Suprapubic skin (tissue), 4 donors: Measurements from ENCODE around the gene DNAH3. TPM values are rescaled to one million over a fixed set of nuclear protein-coding genes. Genes with fewer than 3 reads are reported as not detected.

Experiments
- DNase-seq, 2 donors: peaks; one replicate each; pipeline ENCODE4 v3.0.0-alpha.2; 2019; ENCODE audit warnings: low spot score in 2 of 2
- H3K27ac ChIP-seq: fragments of 200-600 bp; sonication (generic); one replicate; pipeline ENCODE4 v1.5.1; 2019
- H3K27me3 ChIP-seq: fragments of 200-600 bp; sonication (generic); one replicate; pipeline ENCODE4 v1.5.1; 2019
- H3K36me3 ChIP-seq: fragments of 200-600 bp; sonication (generic); one replicate; pipeline ENCODE4 v1.5.1; 2019
- H3K4me1 ChIP-seq: fragments of 200-600 bp; sonication (generic); one replicate; pipeline ENCODE4 v1.5.1; 2019
- H3K4me3 ChIP-seq: fragments of 200-600 bp; sonication (generic); one replicate; pipeline ENCODE4 v1.5.1; 2019; ENCODE audit warnings: mild to moderate bottlenecking
- H3K9me3 ChIP-seq: fragments of 200-600 bp; sonication (generic); one replicate; pipeline ENCODE4 v1.5.1; 2019
- EP300 ChIP-seq: sonication (generic); formaldehyde crosslinking; IDR thresholded peaks from one replicate; pipeline ENCODE4 v1.6.1; 2017; ENCODE audit warnings: antibody characterized with exemption
- POLR2A ChIP-seq, 2 donors: fragments of 450-650 bp; IDR thresholded peaks; one replicate each; pipeline ENCODE4 v1.6.1; 2017; ENCODE audit warnings: antibody characterized with exemption in 2 of 2, mild to moderate bottlenecking in 2 of 2, moderate library complexity in 2 of 2
- POLR2AphosphoS5 ChIP-seq, 3 donors: sonication (generic); formaldehyde crosslinking; IDR thresholded peaks; one replicate each; pipeline ENCODE4 v1.6.1; 2017; ENCODE audit warnings: antibody characterized with exemption in 3 of 3
- WGBS: methylation state at CpG from one replicate; pipeline ENCODE4 v1.1.5; 2018; 5-methylcytosine and 5-hydroxymethylcytosine counted together
- total RNA-seq, 4 donors: library from RNA; depleted of rRNA; stranded (reverse); fragments of >200 nt; gene quantifications; one replicate each; pipeline ENCODE4 v1.1.0, GENCODE V29; 2016
- TF ChIP-seq, protein P1 (sequence below), 2 donors: fragments of 200-600 bp in 1 of 2; fragments of 450-650 bp in 1 of 2; sonication (generic) in 1 of 2; IDR thresholded peaks; one replicate each; pipeline ENCODE4 v1.5.1; 2016 to 2019; ENCODE audit warnings: antibody characterized with exemption in 2 of 2, mild to moderate bottlenecking in 1 of 2, moderate library complexity in 1 of 2

The DNAH3 gene
- total RNA-seq, 4 donors from 2014 or later = 1.0 to 4.0 (median 1.6) TPM

DNA sequence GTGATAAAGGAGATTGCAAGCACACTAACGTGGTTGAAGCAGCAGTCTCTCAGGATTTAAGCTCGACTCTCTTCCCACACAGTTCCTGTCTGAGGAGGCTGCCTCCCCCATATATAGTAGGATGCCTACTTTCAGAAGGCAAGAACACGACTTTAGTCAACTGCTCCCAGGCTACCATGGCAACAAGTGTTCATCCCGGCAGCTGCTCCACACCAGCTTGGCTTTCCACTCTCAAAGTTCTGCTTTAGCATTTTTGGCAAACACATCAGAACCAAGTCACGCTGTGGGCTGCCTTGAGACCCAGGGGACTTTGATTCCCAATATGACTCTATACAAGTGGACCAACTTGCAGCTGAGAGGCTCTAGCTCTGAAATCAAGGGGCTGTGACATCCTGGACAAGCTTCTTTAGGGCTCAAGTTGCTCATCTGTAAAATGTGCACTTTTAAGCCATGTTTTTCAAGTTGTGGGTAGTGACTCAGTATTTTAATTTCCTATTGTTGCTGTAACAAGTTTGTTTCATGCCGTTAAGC, 44.2 kb upstream of the DNAH3 start:
- no peak overlapping the region for H3K4me3 ChIP-seq
- no peaks in the 10 kb centered on the region for H3K36me3 ChIP-seq
- TF ChIP-seq POLR2AphosphoS5 (IDR thresholded peaks at IDR 0.05) = no peak
- TF ChIP-seq, protein P1, sequence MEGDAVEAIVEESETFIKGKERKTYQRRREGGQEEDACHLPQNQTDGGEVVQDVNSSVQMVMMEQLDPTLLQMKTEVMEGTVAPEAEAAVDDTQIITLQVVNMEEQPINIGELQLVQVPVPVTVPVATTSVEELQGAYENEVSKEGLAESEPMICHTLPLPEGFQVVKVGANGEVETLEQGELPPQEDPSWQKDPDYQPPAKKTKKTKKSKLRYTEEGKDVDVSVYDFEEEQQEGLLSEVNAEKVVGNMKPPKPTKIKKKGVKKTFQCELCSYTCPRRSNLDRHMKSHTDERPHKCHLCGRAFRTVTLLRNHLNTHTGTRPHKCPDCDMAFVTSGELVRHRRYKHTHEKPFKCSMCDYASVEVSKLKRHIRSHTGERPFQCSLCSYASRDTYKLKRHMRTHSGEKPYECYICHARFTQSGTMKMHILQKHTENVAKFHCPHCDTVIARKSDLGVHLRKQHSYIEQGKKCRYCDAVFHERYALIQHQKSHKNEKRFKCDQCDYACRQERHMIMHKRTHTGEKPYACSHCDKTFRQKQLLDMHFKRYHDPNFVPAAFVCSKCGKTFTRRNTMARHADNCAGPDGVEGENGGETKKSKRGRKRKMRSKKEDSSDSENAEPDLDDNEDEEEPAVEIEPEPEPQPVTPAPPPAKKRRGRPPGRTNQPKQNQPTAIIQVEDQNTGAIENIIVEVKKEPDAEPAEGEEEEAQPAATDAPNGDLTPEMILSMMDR (IDR thresholded peaks at IDR 0.05) = no peak
- TF ChIP-seq EP300 = no peak
- TF ChIP-seq POLR2A (IDR thresholded peaks at IDR 0.05) = no peak
- no peaks in the 10 kb centered on the region for H3K4me1 ChIP-seq
- H3K27me3 ChIP-seq = peaks cover 6% of the 10 kb centered on the region
- no peak overlapping the region for H3K27ac ChIP-seq
- H3K9me3 ChIP-seq = no peaks in the 10 kb centered on the region
- no peak for DNase-seq
- WGBS = 49% methylated on average over 5 of the region's 6 CpGs

DNA sequence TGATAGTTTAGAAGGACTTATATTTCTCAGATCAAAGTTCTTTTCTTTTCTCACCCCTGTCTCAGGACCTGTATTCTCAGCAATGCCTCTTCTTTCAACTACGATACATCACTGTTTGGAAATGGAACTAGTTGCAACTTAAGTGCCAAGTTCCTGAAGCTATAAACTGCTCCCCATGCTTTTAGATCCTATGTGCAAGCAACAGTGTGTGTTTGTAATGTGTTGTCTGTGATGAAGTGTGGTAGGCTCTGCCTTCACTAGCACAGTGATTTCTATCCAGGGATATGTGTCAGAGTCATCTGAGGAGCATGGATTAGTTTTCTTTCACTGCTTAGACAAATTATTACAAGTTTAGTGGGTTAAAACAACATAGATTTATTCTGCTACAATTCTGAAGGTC, 42.3 kb upstream of the DNAH3 start:
- peaks cover 7% of the 10 kb centered on the region for H3K4me1 ChIP-seq
- H3K27ac ChIP-seq = no peak overlapping the region
- no peaks in the 10 kb centered on the region for H3K36me3 ChIP-seq
- H3K27me3 ChIP-seq = no peaks in the 10 kb centered on the region
- no peak for DNase-seq
- H3K4me3 ChIP-seq = no peak overlapping the region
- no peaks in the 10 kb centered on the region for H3K9me3 ChIP-seq
- TF ChIP-seq EP300 (no peak), POLR2A (IDR thresholded peaks at IDR 0.05) (no peak), POLR2AphosphoS5 (IDR thresholded peaks at IDR 0.05) (no peak)
- TF ChIP-seq, protein P1 (IDR thresholded peaks at IDR 0.05) = no peak
- 81% methylated on average over 1 of the region's 1 CpG for WGBS

DNA sequence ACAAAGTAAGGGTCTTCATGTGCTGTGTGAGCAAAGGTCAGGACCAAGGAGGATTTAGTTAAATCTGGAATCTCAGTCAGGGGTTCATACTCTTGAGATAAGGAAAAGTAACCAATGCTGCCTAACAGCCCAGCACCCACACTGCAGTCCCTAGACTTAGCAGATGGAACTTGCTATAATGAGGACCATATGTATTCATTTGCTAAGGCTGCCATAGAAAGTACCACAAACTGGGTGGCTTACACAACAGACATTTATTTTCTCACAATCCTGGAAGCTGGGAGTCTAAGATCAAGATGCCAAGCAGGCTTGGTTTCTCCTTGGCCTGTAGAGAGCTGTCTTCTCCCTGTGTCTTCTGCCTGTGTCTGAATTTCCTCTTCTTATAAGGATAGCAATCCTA, 40.0 kb upstream of the DNAH3 start:
- no peak overlapping the region for H3K4me3 ChIP-seq
- H3K27ac ChIP-seq = no peak overlapping the region
- no peak for TF ChIP-seq EP300
- TF ChIP-seq POLR2AphosphoS5 (IDR thresholded peaks at IDR 0.05) = no peak
- no peak for TF ChIP-seq POLR2A (IDR thresholded peaks at IDR 0.05)
- TF ChIP-seq, protein P1 (IDR thresholded peaks at IDR 0.05) = no peak

DNA sequence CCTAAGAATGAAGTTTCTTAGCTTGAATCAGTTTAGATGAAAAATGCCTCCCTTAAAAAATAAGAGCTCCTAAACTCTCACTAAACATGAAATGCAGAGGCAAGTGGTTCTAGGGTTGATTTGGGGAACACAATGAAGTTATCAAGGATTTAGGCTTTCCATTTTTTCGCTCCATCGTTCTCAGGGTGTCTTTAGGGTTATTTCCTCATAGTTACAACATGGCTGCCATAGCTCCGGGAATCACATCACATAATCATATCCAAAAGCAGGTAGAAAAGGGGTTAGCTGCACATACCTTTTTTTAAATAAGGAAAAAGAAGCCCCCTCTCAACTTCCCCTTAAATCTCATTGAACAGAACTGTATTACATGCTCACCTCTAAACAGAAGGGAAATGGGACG, 39.4 kb upstream of the DNAH3 start:
- 94% methylated on average over 4 of the region's 4 CpGs for WGBS
- no peak overlapping the region for H3K27ac ChIP-seq
- TF ChIP-seq EP300 (no peak), POLR2A (IDR thresholded peaks at IDR 0.05) (no peak), POLR2AphosphoS5 (IDR thresholded peaks at IDR 0.05) (no peak)
- TF ChIP-seq, protein P1 (IDR thresholded peaks at IDR 0.05) = no peak
- no peaks in the 10 kb centered on the region for H3K27me3 ChIP-seq
- no peak overlapping the region for H3K4me3 ChIP-seq
- no peak for DNase-seq
- no peaks in the 10 kb centered on the region for H3K36me3 ChIP-seq
- H3K9me3 ChIP-seq = no peaks in the 10 kb centered on the region
- peaks cover 7% of the 10 kb centered on the region for H3K4me1 ChIP-seq

More for the DNA sequence above, 40.0 kb upstream of the DNAH3 start:
- H3K4me1 ChIP-seq = peaks cover 7% of the 10 kb centered on the region
- H3K9me3 ChIP-seq = no peaks in the 10 kb centered on the region
- no peak for DNase-seq
- H3K27me3 ChIP-seq = no peaks in the 10 kb centered on the region
- H3K36me3 ChIP-seq = no peaks in the 10 kb centered on the region

DNA sequence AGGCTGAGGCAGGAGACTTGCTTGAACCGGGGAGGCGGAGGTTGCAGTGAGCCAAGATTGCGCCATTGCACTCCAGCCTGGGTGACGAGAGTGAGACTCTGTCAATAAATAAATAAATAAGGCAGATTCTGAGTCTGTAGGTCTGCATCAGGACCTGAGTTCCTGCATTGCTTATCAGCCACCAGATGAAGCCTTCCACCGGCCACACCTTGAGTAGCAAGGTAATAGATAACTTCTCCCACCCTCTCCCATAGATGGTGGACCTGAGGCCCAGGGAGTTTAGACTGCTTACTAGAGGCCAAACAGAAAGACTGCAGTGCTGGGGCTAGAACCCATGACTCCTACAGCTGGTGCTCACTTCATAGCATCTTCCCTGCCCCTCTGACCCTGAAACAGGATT, 38.7 kb upstream of the DNAH3 start:
- H3K4me3 ChIP-seq = no peak overlapping the region
- TF ChIP-seq POLR2AphosphoS5 (IDR thresholded peaks at IDR 0.05) (no peak), POLR2A (IDR thresholded peaks at IDR 0.05) (no peak), EP300 (no peak)
- TF ChIP-seq, protein P1 (IDR thresholded peaks at IDR 0.05) = no peak
- H3K9me3 ChIP-seq = no peaks in the 10 kb centered on the region
- peaks cover 7% of the 10 kb centered on the region for H3K4me1 ChIP-seq
- DNase-seq = no peak
- no peaks in the 10 kb centered on the region for H3K27me3 ChIP-seq
- H3K36me3 ChIP-seq = no peaks in the 10 kb centered on the region
- 83% methylated on average over 5 of the region's 5 CpGs for WGBS
- no peak overlapping the region for H3K27ac ChIP-seq
